A549 (cell line): Measurements from ENCODE around the gene COX10. TPM values are rescaled to one million over a fixed set of nuclear protein-coding genes. Genes with fewer than 3 reads are reported as not detected.

Experiments used
- ATAC-seq, 2 experiments: fragments of 200-7000 bp in 1 of 2; fragments of >200 bp in 1 of 2; cut with Nextera tagmentation in 1 of 2; cut with Tn5 transposase in 1 of 2; 3 replicates each; pipeline versions ENCODE4 v1.8.0 to v1.9.1; 2018 to 2020; ENCODE audit warnings: mild to moderate bottlenecking in 1 of 2, moderate library complexity in 1 of 2
- CTCF ChIA-PET: fragments of 300-600 bp; sonication (Branson Sonifier 250); formaldehyde crosslinking; extraction: SDS; loops from one replicate; lab custom pipeline; 2021; ENCODE audit warnings: antibody characterized with exemption, inconsistent platforms; lab: Yijun Ruan, JAX
- POLR2A ChIA-PET: fragments of 350-600 bp; formaldehyde crosslinking; extraction: SDS; loops from one replicate; lab custom pipeline; 2021; ENCODE audit warnings: antibody characterized with exemption, inconsistent platforms; lab: Yijun Ruan, JAX
- DNase-seq, 2 experiments: peaks; one replicate each; pipeline versions ENCODE4 v3.0.0 to v3.0.0-alpha.2; 2011 to 2016; ENCODE audit warnings: low read depth in 1 of 2, low spot score in 1 of 2
- FAIRE-seq: peaks from 2 replicates; lab custom pipeline; 2011; peaks lifted over from hg19 to GRCh38; lab: Jason Lieb, UNC
- H3K27ac ChIP-seq, 2 experiments: fragments of >200 bp; sonication (Bioruptor Twin); formaldehyde crosslinking; 3 replicates each; pipeline ENCODE4 v1.5.1; 2016 to 2017
- H3K4me1 ChIP-seq: fragments of >200 bp; sonication (Bioruptor Twin); formaldehyde crosslinking; 3 replicates; pipeline ENCODE4 v1.6.1; 2016
- H3K4me2 ChIP-seq: fragments of >200 bp; sonication (Bioruptor Twin); formaldehyde crosslinking; 3 replicates; pipeline ENCODE4 v1.6.1; 2016
- H3K4me3 ChIP-seq: fragments of >200 bp; sonication (Bioruptor Twin); formaldehyde crosslinking; 3 replicates; pipeline ENCODE4 v1.5.1; 2016
- H3K9me3 ChIP-seq: fragments of >200 bp; sonication (Bioruptor Twin); formaldehyde crosslinking; 3 replicates; pipeline ENCODE4 v1.6.1; 2016
- BCL3 ChIP-seq: fragments of >200 bp; sonication (Bioruptor Twin); formaldehyde crosslinking; IDR thresholded peaks from 3 replicates; pipeline ENCODE4 v1.6.1; 2016
- BHLHE40 ChIP-seq: IDR thresholded peaks from 2 replicates; pipeline ENCODE4 v1.6.1; 2012; ENCODE audit warnings: low read depth, low read length, inconsistent platforms
- CBX8 ChIP-seq: fragments of 200-600 bp; sonication (generic); IDR thresholded peaks from 2 replicates; pipeline ENCODE4 v1.6.1; 2016
- CEBPB ChIP-seq, 2 experiments: fragments of >200 bp in 1 of 2; sonication (Bioruptor Twin) in 1 of 2; formaldehyde crosslinking in 1 of 2; IDR thresholded peaks; 2 replicates each; pipeline ENCODE4 v1.6.1; 2012 to 2016
- CHD2 ChIP-seq: fragments of 150-350 bp; IDR thresholded peaks from 2 replicates; pipeline ENCODE4 v1.6.1; 2014; ENCODE audit warnings: low read length; ENCODE audit not compliant: partially characterized antibody
- CHD4 ChIP-seq: fragments of 200-600 bp; sonication (generic); IDR thresholded peaks from 2 replicates; pipeline ENCODE4 v1.6.1; 2016; ENCODE audit warnings: antibody characterized with exemption, mild to moderate bottlenecking, borderline replicate concordance
- E2F6 ChIP-seq: IDR thresholded peaks from 2 replicates; pipeline ENCODE4 v1.6.1; 2012; ENCODE audit warnings: low read depth, borderline replicate concordance
- FOSB ChIP-seq: fragments of 250-450 bp; sonication (Bioruptor Pico); IDR thresholded peaks from 2 replicates; pipeline ENCODE4 v1.5.0; 2020; ENCODE audit warnings: mild to moderate bottlenecking, moderate library complexity
- FOSL2 ChIP-seq, 2 experiments: fragments of 450-650 bp in 1 of 2; fragments of >200 bp in 1 of 2; sonication (Bioruptor Twin) in 1 of 2; formaldehyde crosslinking; IDR thresholded peaks; 2 replicates each; pipeline versions ENCODE4 v1.5.0 to v1.6.1; 2016 to 2020; ENCODE audit warnings: mild to moderate bottlenecking in 1 of 2, moderate library complexity in 1 of 2
- FOXS1 ChIP-seq: fragments of 250-450 bp; sonication (Bioruptor Pico); IDR thresholded peaks from 2 replicates; pipeline ENCODE4 v1.5.0; 2020; ENCODE audit warnings: mild to moderate bottlenecking, moderate library complexity
- HOXA7 ChIP-seq: fragments of 250-450 bp; sonication (Bioruptor Pico); IDR thresholded peaks from 2 replicates; pipeline ENCODE4 v1.5.0; 2020; ENCODE audit warnings: mild to moderate bottlenecking, moderate library complexity
- HOXB13 ChIP-seq: fragments of 250-450 bp; sonication (Bioruptor Pico); IDR thresholded peaks from 2 replicates; pipeline ENCODE4 v1.5.0; 2020; ENCODE audit warnings: low read depth, mild to moderate bottlenecking, moderate library complexity
- JUNB ChIP-seq: fragments of >200 bp; sonication (Bioruptor Twin); formaldehyde crosslinking; IDR thresholded peaks from 2 replicates; pipeline ENCODE4 v1.6.1; 2016
- KDM1A ChIP-seq: fragments of 200-600 bp; sonication (generic); IDR thresholded peaks from 2 replicates; pipeline ENCODE4 v1.6.1; 2016; ENCODE audit warnings: low read depth, mild to moderate bottlenecking
- KDM5A ChIP-seq: fragments of 200-600 bp; sonication (generic); IDR thresholded peaks from 2 replicates; pipeline ENCODE4 v1.6.1; 2016; ENCODE audit warnings: antibody characterized with exemption, mild to moderate bottlenecking
- MAFK ChIP-seq: fragments of 450-650 bp; IDR thresholded peaks from 2 replicates; pipeline ENCODE4 v1.6.1; 2014; ENCODE audit not compliant: partially characterized antibody
- MAZ ChIP-seq: fragments of 150-350 bp; IDR thresholded peaks from 2 replicates; pipeline ENCODE4 v1.6.1; 2014; ENCODE audit warnings: antibody characterized with exemption, low read depth, low read length, borderline replicate concordance
- MYC ChIP-seq: IDR thresholded peaks from 2 replicates; pipeline ENCODE4 v1.6.1; 2012; ENCODE audit warnings: mild to moderate bottlenecking, inconsistent platforms, low read length, improper control_type of control experiment, borderline replicate concordance
- NPAS2 ChIP-seq: fragments of 250-450 bp; sonication (Bioruptor Pico); IDR thresholded peaks from 2 replicates; pipeline ENCODE4 v1.8.0; 2022; ENCODE audit warnings: mild to moderate bottlenecking, moderate library complexity, borderline replicate concordance
- PHF8 ChIP-seq: fragments of 200-600 bp; sonication (generic); IDR thresholded peaks from 2 replicates; pipeline ENCODE4 v1.6.1; 2016; ENCODE audit warnings: low read depth, mild to moderate bottlenecking, antibody characterized with exemption, moderate library complexity, borderline replicate concordance
- RNF2 ChIP-seq: fragments of 200-600 bp; sonication (generic); IDR thresholded peaks from 2 replicates; pipeline ENCODE4 v1.6.1; 2016; ENCODE audit warnings: low read depth, mild to moderate bottlenecking, antibody characterized with exemption, moderate library complexity, borderline replicate concordance
- SMC3 ChIP-seq: fragments of >200 bp; sonication (Bioruptor Twin); formaldehyde crosslinking; IDR thresholded peaks from 3 replicates; pipeline ENCODE4 v1.6.1; 2018; ENCODE audit warnings: inconsistent platforms
- TFCP2L1 ChIP-seq: fragments of 250-450 bp; sonication (Bioruptor Pico); IDR thresholded peaks from 2 replicates; pipeline ENCODE4 v1.5.0; 2021; ENCODE audit warnings: mild to moderate bottlenecking
- TP53 ChIP-seq: fragments of 250-450 bp; sonication (Bioruptor Pico); IDR thresholded peaks from 2 replicates; pipeline ENCODE4 v1.5.0; 2021; ENCODE audit warnings: mild to moderate bottlenecking, moderate library complexity
- USF2 ChIP-seq: fragments of 450-650 bp; IDR thresholded peaks from 2 replicates; pipeline ENCODE4 v1.6.1; 2014; ENCODE audit warnings: antibody characterized with exemption
- ZC3H11A ChIP-seq: fragments of 450-650 bp; IDR thresholded peaks from 2 replicates; pipeline ENCODE4 v1.6.1; 2014; ENCODE audit warnings: antibody characterized with exemption, mild to moderate bottlenecking
- ZNF302 ChIP-seq: fragments of 250-450 bp; sonication (Bioruptor Pico); IDR thresholded peaks from 2 replicates; pipeline ENCODE4 v1.9.0; 2021; ENCODE audit warnings: inconsistent platforms, mild to moderate bottlenecking, moderate library complexity
- ZSCAN20 ChIP-seq: fragments of 250-450 bp; sonication (Bioruptor Pico); IDR thresholded peaks from 2 replicates; pipeline ENCODE4 v1.8.0; 2022; ENCODE audit warnings: mild to moderate bottlenecking, moderate library complexity
- WGBS: methylation state at CpG from one replicate; pipeline ENCODE4 v1.1.6; 2017; ENCODE audit errors: missing lambda C conversion rate; 5-methylcytosine and 5-hydroxymethylcytosine counted together
- polyA plus RNA-seq, 4 experiments: library from polyadenylated mRNA; depleted of rRNA in 3 of 4; stranded (reverse); fragments of >200 nt; fragmentation: RNase III in 1 of 4; extraction: RNeasy Plus Mini Kit Qiagen cat#74134 plus additional on column Dnase treatment in 1 of 4; gene quantifications; 2 replicates in 3 of 4; 3 replicates in 1 of 4; pipeline ENCODE4 v1.2.3, GENCODE V29; 2011 to 2017

The COX10 gene
- polyA plus RNA-seq, 2 of the 4 experiments (the other 2 are of a cell fraction): 15.1 to 25.8 TPM

DNA sequence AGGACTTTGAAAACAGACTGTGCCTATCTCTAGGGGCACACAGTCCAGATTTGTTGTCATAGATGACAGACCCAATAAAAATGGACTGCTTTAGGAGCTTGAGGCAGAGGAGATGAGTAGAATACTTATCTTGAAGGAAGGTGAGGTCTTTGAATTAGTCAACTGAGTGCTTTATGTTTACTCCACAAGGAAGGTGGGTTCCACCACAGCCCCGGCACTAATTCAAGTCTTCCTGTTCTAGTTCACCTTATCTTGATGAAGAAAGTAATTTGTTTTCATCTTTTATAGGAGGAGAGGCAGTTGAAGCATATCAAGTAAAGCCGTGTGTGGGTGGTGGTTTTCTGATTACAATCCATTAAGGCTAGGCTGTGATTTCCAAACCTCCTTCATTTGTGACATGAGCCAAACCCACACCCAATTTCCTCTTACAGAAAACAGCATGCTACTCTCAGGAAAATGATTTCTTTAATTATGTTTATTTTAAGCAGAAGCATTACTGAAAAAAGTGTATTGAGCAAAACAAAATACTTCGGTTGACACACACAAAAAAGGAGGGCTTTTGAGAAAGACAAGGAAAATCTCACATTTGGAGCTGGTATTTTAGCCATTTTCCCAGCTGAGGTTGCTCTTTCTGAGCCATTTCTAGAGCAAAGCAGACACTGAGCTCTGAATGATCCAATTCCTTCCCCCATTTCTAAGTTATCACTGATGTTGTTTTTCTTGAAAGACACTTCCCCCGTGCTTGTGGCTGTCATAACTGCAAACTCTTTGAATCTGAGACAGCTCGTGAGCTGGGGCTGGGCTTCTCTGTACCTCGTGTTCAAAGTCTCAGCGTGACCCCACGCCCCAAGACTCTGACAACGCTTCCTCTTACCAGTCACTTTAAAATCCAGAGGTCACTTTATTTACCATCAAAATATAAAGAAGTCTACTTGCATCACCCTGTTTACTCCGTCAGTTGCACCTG is 132.0 kb downstream of the COX10 start:
- TF ChIP-seq CHD4 (no peak), CHD2 (no peak), HOXB13 (CRISPR knock-in tag) (no peak), MYC (no peak), ZNF302 (CRISPR knock-in tag) (no peak), FOSL2 (IDR thresholded peaks at IDR 0.05) (no peak), FOSL2 (CRISPR knock-in tag; IDR thresholded peaks at IDR 0.05) (no peak), KDM1A (no peak), ZSCAN20 (CRISPR knock-in tag) (no peak), FOXS1 (no peak), CBX8 (no peak), BCL3 (no peak), ZC3H11A (no peak), CEBPB (IDR thresholded peaks at IDR 0.05) (no peak), KDM5A (no peak), TFCP2L1 (CRISPR knock-in tag) (no peak), MAZ (no peak), USF2 (no peak)
- TF ChIP-seq, all 56 proteins: peak for 0
- WGBS: 92% methylated on average over 10 of the region's 10 CpGs
- ATAC-seq: no peak
- ChIA-PET CTCF (no interaction called here), POLR2A (no interaction called here)
- Histone ChIP-seq H3K4me2 (no peak overlapping the region), H3K9me3 (no peaks in the 10 kb centered on the region), H3K27ac (no peak overlapping the region), H3K4me3 (no peak overlapping the region), H3K4me1 (no peaks in the 10 kb centered on the region)
- DNase-seq: no peak
- no peak for FAIRE-seq

DNA sequence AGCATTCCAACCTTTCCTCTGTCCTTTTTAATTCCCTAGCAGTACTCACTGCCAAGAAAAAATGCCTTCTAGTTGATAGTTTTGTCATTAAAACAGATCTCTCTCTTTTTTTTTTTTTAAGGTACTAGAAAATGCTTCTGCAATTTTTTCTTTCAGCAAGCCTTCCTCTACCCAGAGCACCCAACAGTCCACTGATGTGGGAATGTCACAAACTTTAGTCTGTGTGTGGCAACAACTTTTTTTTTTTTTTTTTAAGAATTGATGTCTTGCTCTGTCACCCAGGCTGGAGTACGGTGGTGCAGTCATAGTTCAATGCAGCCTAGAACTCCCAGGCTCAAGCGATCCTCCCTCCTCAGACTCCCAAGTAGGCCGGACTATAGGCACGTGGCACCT is 132.7 kb downstream of the COX10 start:
- no peak for FAIRE-seq
- CTCF ChIA-PET: no interaction called here
- WGBS: 95% methylated on average over 4 of the region's 4 CpGs

More for the DNA sequence above, 132.7 kb downstream of the COX10 start:
- TF ChIP-seq PHF8: no peak
- no peak for TF ChIP-seq TP53 (CRISPR knock-in tag)
- TF ChIP-seq E2F6: no peak
- TF ChIP-seq MAFK: no peak
- TF ChIP-seq BCL3: no peak
- no peak for TF ChIP-seq HOXA7 (CRISPR knock-in tag)
- no peak for TF ChIP-seq FOXS1
- no peak for TF ChIP-seq BHLHE40
- no peak for TF ChIP-seq CBX8
- no peak for TF ChIP-seq JUNB
- TF ChIP-seq NPAS2 (CRISPR knock-in tag): no peak
- TF ChIP-seq MAZ: no peak
- no peak for TF ChIP-seq HOXB13 (CRISPR knock-in tag)
- no peak for TF ChIP-seq FOSB (CRISPR knock-in tag)
- TF ChIP-seq RNF2: no peak
- no peak for TF ChIP-seq SMC3
- H3K4me3 ChIP-seq: no peak overlapping the region
- no peak for ATAC-seq
- H3K4me2 ChIP-seq: no peak overlapping the region
- H3K27ac ChIP-seq: no peak overlapping the region
- no peaks in the 10 kb centered on the region for H3K4me1 ChIP-seq
- H3K9me3 ChIP-seq: no peaks in the 10 kb centered on the region
- no peak for DNase-seq
- POLR2A ChIA-PET: no interaction called here
